Suprapubic skin (tissue), 4 donors: ENCODE data around the gene AQP9.

Experiments
- CTCF ChIP-seq, 2 donors: fragments of 200-600 bp in 1 of 2; fragments of 450-650 bp in 1 of 2; sonication (generic) in 1 of 2; IDR thresholded peaks; one replicate each; pipeline ENCODE4 v1.5.1; 2016 to 2019; ENCODE audit warnings: antibody characterized with exemption in 2 of 2, mild to moderate bottlenecking in 1 of 2, moderate library complexity in 1 of 2
- EP300 ChIP-seq: sonication (generic); formaldehyde crosslinking; IDR thresholded peaks from one replicate; pipeline ENCODE4 v1.6.1; 2017; ENCODE audit warnings: antibody characterized with exemption
- POLR2A ChIP-seq, 2 donors: fragments of 450-650 bp; IDR thresholded peaks; one replicate each; pipeline ENCODE4 v1.6.1; 2017; ENCODE audit warnings: antibody characterized with exemption in 2 of 2, mild to moderate bottlenecking in 2 of 2, moderate library complexity in 2 of 2
- POLR2AphosphoS5 ChIP-seq, 3 donors: sonication (generic); formaldehyde crosslinking; IDR thresholded peaks; one replicate each; pipeline ENCODE4 v1.6.1; 2017; ENCODE audit warnings: antibody characterized with exemption in 3 of 3

- TF ChIP-seq CTCF (IDR thresholded peaks at IDR 0.05) (no peak), POLR2AphosphoS5 (IDR thresholded peaks at IDR 0.05) (no peak), POLR2A (IDR thresholded peaks at IDR 0.05) (no peak), EP300 (no peak)
These were observed 75.6 kb downstream of the AQP9 start for GRCh38 chr15:58213587-58214338.
